ENCODE measurements around the gene IL2RA.
"Not testable (repeated sequence)": the region's sequence is repeated elsewhere in the genome, so short reads cannot be mapped to it uniquely, and the experiment has no call there.

IL2RA gene

GRCh38 chr10:6082496-6083395 lies 20.6 kb upstream of the IL2RA start:
- DNase-seq (ENCODE audit: low read depth): no peak

DNA sequence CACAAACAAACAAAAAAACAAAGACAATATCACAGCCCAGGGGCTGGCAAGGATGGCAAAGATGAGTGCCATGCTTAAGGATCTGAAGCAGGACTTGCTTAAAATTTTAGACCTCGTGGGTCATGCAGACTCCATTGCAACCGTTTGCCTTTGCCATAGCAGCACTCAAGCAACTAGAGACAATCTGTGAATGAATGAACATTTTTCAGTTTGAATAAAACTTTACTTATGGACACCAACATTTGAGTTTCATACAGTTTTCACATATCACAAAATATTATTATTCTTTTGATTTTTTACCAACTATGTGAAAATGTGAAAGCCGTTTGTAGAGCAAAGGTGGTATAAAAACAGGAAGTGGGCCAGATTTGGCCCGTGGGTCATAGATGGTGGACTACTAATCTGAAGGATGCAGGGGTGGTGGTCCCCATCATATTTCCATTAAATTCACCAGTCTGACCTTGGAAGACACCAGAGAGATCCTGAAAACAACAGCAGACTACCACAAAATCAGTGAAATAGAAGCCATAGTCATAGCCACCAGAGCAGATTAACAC lies 18.3 kb upstream of the IL2RA start:
- no peak for DNase-seq (ENCODE audit: low read depth)

DNA sequence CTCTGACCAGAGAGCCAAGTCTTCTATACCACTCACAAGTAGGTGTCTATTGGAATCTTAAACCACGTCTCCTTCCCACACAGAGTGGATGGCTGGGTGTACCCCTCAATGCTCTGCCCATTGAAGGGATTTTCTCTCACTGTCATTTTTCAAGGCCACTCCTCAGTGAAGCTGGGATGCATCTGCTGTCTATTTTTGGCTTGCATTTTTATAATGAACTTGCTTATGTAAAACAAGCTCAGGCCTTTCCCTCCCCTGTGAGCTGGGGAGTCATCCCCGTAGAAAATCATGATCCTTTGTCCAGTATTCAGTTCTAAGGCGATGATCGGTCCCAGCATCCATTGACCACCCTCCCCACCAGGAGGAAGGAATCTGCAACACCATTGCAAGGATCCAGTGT lies 16.9 kb upstream of the IL2RA start:
- DNase-seq (ENCODE audit: low read depth): no peak

GRCh38 chr10:6077071-6077675 lies 15.0 kb upstream of the IL2RA start:
- no peak for DNase-seq (ENCODE audit: low read depth)

DNA sequence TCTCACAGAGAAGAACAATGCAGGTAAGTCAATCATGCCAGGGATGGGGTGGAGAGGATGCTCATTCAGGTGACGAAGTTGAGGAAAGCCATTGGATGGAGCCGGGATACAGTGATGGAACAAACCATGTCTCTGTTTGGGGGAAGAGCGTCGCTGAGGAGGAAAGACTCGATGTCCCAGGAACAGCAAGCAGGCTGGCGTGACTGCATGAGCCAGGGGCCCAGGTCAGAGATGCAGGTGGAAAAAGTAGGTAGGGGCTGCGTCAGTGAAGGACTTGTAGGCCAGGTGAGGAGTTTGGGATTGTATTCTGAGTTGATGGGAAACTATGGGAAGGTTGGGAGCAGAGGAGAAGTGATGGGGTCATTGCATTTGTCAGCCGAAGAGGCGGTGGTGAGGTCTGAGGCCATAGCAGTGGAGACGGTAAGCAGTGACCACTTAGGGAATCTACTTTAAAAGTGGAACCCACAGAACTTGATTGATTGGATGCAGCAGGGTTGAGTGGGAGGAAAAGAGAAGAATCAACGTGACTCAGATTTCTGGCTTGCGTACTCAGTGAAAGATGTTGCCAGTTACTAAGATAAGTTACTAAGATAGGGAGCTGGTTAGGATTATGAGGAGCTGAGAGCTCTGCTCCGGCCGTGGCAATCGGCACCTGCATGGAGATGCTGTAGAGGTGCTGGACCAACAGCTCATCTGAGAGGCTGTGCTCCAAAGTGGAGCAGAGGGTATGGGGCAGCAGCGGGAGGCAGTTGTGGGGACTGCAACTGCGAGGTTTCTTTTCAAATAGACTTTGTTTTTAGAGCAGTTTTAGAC lies 12.5 kb upstream of the IL2RA start:
- no peak for DNase-seq (ENCODE audit: low read depth)

DNA sequence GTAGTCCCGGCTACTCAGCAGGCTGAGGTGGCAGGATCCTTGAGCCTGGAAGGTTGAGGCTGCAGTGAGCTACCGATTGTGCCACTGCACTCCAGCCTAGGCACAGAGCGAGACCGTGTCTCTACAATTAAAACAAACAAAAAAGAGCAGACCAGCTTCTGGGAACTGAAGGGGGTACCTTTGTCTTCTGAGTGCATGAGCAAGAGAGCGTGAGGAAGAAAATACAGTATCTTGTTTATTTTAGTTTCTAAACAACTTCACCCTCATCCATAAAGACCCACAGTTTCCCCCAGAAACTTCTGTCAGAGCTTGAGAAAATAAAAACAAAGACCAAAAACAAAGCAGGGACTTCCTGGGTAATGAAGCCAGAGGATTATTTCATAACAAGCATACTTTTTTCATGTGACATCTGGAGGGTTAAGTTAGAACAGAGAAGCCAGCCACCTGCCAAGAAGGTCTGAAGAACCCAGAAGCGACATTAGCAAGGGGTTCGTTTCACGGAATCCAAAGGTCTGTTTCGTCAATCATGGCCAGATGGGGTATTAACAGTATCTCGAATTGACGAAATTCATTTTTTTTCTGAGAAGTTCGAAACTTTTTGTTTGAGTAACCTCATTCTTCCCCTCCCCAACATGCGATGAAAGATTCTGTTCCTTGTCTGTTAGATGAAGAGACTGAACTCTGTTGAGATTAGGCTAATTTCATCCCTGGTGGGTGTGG lies 10.2 kb upstream of the IL2RA start:
- peak; percentile 22 for DNase-seq (ENCODE audit: low read depth)

GRCh38 chr10:6071181-6072175 lies 9.3 kb upstream of the IL2RA start:
- DNase-seq (ENCODE audit: low read depth): no peak

DNA sequence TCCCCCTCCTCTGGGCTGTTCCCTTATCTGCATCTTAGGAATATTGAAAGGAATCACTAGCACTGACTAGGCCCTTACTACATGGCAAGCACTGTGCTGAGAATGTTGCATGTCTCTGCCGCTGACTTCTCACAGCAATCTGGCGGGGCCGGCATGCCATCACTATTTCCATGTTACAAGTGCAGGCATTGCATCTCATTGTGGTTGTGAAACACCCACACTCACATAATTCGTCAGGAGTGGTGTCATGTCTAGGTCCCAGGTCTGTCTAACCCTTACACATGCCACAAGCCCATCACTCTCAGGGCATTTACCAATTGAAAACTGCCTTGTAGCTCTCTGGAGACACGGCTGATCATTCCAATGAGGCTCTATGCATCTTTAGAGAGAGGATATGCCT lies 8.5 kb upstream of the IL2RA start:
- DNase-seq (ENCODE audit: low read depth): peak; percentile 51

DNA sequence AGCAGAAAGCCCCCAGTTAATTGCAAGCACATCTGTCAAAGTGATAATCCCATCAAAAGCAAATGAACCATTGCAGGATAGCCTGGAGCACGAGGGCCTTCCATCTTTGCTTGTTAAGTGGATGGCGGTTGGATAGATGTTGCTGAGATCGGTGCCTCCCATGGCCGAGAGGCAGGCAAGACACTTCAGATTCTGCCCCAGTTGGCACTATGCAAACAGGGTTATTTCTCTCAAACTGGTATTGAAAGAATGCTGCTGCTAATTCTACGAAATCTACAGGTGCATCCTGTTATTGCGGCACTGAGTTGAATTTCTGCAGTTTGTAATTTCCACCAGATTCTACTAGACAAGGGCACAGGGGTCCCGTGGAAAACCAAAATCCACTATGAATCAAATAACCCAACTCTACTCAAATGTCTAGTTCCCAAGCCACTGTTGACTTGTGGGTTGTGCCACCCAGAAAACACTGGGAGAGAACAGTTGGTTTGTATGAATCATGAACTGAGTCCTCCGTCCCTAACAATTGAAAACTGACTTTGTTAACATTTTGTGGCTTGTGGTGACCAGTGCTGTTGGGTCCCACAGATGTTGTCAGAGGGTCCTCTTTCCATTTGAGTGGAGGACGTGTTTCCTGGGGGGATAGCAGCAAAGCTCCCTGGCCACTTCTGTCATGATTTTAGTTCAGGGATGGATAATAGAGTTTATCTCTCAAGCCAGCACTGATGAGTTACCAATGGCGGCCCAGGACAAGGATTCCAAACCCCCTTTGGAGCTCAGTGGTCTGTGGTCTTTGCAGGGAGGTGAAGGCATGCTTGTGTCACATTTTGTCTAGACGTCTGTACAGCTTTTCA lies 7.1 kb upstream of the IL2RA start:
- DNase-seq (ENCODE audit: low read depth): no peak

- DNase-seq (ENCODE audit: low read depth): no peak
These were observed 6.3 kb upstream of the IL2RA start for GRCh38 chr10:6068422-6068821.

GRCh38 chr10:6068006-6068405 lies 5.8 kb upstream of the IL2RA start:
- no peak for DNase-seq (ENCODE audit: low read depth)

- DNase-seq (ENCODE audit: low read depth): no peak
These were observed 5.3 kb upstream of the IL2RA start for GRCh38 chr10:6067457-6067856.

- no peak for DNase-seq (ENCODE audit: low read depth)
These were observed 3.7 kb upstream of the IL2RA start for GRCh38 chr10:6065835-6066234.

DNA sequence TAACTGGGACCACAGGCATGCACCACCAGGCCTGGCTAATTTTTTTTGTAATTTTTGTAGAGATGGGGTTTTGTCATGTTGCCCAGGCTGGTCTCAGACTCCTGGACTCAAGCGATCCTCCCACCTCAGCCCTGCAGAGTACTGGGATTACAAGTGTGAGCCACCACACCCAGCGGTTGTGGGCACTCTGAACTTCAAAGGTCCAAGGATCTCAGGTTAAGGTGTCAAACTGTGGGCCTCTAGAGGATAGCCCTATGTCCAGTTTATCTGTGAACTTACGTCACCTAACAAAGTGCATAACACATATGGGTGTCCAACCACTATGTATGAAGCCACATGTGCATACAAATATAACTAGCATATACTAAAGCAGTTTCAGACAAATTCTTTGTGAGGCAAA lies 3.2 kb upstream of the IL2RA start:
- DNase-seq (ENCODE audit: low read depth): no peak

GRCh38 chr10:6064726-6065125 lies 2.6 kb upstream of the IL2RA start:
- DNase-seq (ENCODE audit: low read depth): not testable (repeated sequence)

- no peak for DNase-seq (ENCODE audit: low read depth)
These were observed 2.0 kb upstream of the IL2RA start for GRCh38 chr10:6064119-6064518.

DNA sequence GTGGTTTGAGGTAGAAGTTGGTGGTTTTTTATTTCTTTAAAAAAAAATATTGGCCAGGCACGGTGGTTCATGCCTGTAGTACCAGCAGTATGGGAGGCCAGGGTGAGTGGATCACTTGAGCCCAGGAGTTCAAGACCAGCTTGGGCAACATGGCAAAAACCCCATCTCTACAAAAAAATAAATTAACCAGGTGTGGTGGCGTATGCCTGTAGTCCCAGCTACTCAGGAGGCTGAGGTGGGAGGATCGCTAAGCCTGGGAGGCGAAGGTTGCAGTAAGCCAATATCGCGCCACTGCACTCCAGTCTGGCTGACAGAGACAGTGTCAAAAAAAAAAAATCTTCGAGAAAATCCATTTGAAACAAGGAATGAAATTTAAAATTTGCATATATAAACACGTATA lies 1.1 kb downstream of the IL2RA start:
- no peak for DNase-seq (ENCODE audit: low read depth)

GRCh38 chr10:6059506-6059905 lies 2.7 kb downstream of the IL2RA start:
- no peak for DNase-seq (ENCODE audit: low read depth)

GRCh38 chr10:6058682-6059475 lies 3.3 kb downstream of the IL2RA start:
- DNase-seq (ENCODE audit: low read depth): no peak

All from activated T-helper 9 cell treated with anti-CD3 and anti-CD28 coated beads, Interleukin-2, amount 50 U/mL, for 16 hours (primary cell).